Posterior vena cava (tissue), 2 donors: Measurements from ENCODE around the gene B3GNT2. TPM values are rescaled to one million over a fixed set of nuclear protein-coding genes. Genes with fewer than 3 reads are reported as not detected.
A peak's percentile ranks its signal among the peaks of the same experiment; 100 is the strongest.
"Not testable (repeated sequence)": the region's sequence is repeated elsewhere in the genome, so short reads cannot be mapped to it uniquely, and the experiment has no call there.

ENCODE experiments used
- DNase-seq: peaks from one replicate; pipeline ENCODE4 v3.0.0-alpha.2; 2020; ENCODE audit warnings: low spot score
- intact Hi-C, 2 donors: fragments of 100-400 bp; cut with DNase I; formaldehyde crosslinking; loops; one replicate each; pipeline versions ENCODE4 v1.14.1 to v1.14.2; 2022 to 2023
- total RNA-seq, 2 donors: library from RNA; stranded (reverse); fragmentation: NEBNext Ultra II Directional; extraction: Animal tissue kit (Norgen Biotek cat#: 25700); gene quantifications; one replicate each; pipeline ENCODE4 v1.2.1, GENCODE V29; 2021
- donor health status: DM: yes; HTN: yes; CAD: no.
- donor health status: DM: yes; HTN: yes; CAD: no.

B3GNT2 gene
- total RNA-seq, 2 donors from 2014 or later: 12.5 to 16.2 TPM

- intact Hi-C loops: no loop called here
- no peak for DNase-seq
Measured at GRCh38 chr2:62181843-62182242, 14.1 kb upstream of the B3GNT2 start.

DNA sequence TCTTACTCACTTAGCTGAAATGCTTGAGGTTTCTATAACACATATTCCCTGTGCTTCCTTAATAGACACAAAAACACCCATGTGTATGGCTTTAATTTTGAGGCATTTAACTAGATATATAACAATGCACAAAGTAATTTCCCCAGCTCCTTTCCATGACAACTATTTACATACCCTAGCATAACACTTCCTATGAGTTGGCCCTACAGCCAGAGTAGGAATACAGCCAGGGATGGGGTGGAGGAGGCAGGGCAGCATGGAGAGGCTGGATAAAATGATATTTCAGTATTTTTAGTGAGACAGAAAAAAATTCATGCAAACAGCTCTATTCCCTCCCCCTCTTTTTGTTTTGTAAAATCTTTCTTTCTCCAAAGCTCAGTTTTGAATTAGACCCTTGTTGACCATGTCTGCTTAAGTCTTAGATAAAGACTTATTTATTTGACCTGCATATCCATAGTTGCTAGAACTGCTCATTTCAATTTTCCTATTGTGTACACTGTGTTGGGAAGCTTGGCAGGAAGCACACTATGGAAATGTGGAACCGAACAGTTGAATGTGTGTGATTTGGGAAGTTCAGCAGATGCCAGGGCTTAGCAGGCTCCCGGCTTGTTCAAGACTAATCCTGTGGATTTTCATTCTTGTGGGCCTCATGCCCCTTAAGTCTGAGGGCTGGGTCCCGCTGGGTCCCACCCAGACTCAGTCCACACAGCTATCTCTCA is 11.2 kb upstream of the B3GNT2 start:
- intact Hi-C loops: no loop called here
- DNase-seq: no peak

DNA sequence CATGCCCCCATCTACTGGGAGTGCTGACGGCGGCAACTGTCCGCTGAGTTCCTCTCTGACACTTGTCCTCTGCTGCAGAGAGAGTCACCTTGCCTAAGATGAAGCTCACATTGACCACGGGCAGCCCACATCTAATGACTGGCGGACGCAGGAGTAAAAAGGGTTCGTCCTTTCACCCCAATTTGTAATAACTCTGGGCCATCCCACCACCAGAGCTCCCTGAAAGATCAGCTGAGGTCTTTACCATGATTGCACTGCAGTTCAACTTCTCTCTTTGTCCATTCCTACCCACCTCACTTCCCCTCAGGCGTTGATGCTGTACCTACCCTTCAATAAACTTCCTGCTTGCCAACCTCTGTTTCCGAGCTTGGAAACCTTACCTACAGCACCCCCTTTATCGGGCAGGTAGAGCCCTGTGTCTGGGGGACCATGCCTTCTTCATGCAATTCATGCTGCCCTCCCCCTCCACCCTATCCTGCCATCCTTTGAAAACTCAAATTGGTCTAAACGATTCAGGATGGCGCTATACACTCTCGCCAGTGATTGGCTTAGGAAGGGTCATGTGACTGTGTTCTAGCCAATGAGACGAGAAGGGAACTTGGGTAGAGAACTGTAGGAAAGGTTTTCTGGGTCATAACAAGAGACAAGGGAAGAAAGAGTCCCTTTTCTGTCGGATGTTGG is 10.3 kb upstream of the B3GNT2 start:
- intact Hi-C loops: no loop called here
- no peak for DNase-seq

DNA sequence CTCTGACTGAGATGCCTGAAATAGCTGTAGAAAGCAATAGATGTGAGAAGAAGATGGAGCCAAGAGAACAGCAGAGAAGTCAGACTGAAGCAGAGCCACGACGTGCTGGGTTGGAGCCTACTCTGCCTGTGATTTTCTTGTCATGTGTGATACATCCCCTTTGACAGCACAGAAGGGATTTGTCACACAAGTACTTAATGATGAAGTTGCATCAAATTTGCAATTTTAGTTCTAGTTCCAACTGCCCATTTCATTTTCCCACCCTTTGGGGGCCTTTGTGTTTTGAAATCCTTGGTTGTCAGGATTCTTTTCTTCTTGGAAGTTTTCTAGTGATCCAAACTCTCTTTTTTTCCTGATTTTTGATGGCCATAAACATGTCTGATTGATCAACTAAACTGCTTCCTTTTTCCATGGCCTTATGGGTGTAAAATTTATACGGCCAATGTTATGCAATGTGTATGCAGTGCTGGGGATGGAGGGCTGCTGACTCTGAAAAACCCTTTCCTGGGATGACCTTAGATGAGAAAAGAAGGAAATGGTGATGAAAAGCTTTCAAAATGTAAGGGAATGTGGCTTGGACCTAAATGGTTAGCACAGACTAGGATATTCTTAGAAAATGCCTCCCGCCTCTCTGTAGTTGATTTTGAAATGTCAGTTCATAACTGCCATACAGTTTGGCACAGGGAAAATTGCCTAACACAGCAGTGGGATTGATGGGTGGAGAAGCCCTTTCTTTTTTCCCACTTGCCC is 9.6 kb upstream of the B3GNT2 start:
- DNase-seq: no peak
- intact Hi-C loops: no loop called here

DNA sequence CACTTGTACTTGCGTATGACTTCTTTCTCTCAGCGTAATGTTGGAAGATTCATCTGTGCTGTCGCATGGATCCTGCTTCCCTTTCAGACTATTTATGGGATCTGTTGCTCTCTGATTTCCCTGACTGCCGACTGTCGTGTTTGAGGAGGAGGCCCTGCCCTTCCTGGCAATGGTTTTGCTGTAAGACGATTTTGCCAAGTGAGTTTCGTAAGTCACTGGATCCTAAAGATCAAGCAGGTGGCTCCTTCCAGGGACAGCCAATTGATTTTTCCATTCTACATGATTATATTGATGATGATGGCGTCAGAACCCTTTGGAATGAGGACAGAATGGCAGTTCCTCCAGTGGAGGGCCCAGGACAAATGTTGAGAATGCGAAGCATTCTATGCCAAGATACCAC is 8.7 kb upstream of the B3GNT2 start:
- intact Hi-C loops: no loop called here
- DNase-seq: no peak

DNA sequence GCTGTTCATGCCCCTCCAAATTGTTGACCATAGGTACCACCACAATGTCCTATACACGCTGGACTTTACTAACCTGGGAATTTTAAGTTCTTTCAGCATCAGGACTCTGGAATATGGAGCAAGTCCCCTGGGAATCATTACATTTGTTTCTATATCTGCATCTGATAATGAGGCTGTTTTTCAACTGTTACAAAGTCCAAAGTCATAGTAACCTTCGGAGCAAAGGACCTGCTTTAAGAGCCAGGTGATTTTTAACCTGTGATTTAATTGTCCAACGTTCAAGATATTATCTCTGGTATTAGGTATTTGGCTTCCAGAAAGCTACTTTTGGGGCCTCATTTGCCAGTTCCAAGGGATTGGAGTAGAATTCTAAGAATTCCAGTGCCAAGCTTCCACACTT is 7.5 kb upstream of the B3GNT2 start:
- intact Hi-C loops: no loop called here
- no peak for DNase-seq

DNA sequence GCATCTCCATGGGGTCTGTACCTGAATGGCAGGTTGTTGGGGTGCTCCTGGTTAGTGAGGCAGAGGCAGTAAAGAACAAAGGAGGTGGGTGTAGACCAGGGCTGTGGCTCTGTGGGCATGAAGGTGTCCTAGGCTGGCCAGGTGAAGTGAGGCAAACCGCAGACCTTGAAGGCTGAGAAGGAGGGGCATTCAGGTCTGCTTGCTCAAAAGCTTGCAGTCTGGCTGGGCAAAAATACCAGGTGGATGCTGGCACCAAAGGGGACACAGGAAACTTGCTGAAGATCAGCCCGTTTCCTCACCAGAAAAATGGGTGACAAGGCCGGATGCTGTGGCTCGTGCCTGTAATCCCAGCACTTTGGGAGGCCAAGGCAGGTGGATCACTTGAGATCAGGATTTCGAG is 6.7 kb upstream of the B3GNT2 start:
- intact Hi-C loops: no loop called here

DNA sequence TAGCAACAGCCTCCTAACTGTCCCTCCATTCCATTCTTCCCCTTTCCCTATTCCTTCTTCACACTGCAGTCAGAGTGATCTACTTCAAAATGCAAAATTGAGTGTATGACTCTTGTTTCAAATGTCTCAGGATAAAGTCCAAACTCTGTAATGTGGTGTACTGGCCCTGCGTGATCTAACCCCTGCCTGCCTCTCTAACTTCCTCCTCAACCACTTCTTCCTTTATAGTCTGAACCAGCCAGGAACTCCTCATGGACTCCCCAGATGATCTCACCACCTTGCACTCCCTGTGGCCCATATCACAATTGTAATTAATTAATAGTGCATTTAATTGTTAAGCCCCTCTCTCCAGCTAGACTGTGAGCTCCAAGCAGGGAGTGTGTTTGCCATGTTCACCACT is 3.1 kb upstream of the B3GNT2 start:
- intact Hi-C loops: loop anchor here in 1 of 2 donors (10.0 kb wide), 1 partner anchor 222 kb away; no protein-coding TSS in a partner anchor
- no peak for DNase-seq

More for the DNA sequence above, 6.7 kb upstream of the B3GNT2 start:
- DNase-seq: no peak

DNA sequence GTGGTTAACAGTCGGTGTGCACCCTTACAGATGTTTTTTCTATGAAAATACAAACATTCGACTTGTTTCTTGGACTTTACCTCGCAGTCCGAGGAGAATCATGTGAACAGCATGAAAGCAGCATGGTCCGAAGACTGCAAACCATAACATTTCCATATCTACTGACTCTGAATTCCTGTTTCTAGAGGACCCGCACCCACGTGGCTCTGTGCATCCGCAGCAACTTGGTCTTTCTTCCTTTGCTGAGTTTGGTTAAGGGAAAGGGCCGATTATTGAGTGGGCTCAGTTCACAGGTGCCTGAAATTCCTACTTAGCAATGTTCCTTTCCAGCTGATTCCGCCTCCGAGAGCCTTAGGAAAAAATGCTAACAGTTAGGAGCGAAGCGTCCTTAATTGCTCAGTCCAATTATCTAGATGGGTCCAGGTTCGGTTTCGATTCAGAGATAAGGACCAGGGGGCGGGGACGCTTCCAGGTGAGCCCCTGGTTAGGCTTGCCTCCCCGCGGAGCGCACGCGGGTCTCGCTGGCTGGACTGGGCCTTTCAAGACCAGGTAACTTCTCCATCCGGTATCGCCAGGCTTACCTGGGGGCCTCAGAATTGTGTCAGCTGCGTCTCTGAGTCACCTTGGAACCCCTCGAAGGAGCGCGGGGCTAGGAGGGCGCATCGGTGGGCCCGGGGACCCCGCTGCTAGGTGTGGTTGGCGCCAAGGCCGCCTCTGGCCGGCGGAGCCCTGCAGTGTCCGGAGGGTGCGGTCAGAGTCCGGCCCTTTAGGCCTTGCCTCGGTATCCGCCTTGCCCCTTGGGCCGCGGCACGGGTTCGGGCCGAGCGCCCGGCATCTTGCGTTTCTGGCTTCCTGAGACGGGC is 1.1 kb upstream of the B3GNT2 start:
- intact Hi-C loops: loop anchor here in 1 of 2 donors (10.0 kb wide), 1 partner anchor 220 kb away; no protein-coding TSS in a partner anchor
- DNase-seq: no peak

- intact Hi-C loops: loop anchor here in 1 of 2 donors (10.0 kb wide), 1 partner anchor 218 kb away; no protein-coding TSS in a partner anchor
- peak; percentile 86 for DNase-seq
Measured at GRCh38 chr2:62196278-62196901, 475 bp downstream of the B3GNT2 start.

DNA sequence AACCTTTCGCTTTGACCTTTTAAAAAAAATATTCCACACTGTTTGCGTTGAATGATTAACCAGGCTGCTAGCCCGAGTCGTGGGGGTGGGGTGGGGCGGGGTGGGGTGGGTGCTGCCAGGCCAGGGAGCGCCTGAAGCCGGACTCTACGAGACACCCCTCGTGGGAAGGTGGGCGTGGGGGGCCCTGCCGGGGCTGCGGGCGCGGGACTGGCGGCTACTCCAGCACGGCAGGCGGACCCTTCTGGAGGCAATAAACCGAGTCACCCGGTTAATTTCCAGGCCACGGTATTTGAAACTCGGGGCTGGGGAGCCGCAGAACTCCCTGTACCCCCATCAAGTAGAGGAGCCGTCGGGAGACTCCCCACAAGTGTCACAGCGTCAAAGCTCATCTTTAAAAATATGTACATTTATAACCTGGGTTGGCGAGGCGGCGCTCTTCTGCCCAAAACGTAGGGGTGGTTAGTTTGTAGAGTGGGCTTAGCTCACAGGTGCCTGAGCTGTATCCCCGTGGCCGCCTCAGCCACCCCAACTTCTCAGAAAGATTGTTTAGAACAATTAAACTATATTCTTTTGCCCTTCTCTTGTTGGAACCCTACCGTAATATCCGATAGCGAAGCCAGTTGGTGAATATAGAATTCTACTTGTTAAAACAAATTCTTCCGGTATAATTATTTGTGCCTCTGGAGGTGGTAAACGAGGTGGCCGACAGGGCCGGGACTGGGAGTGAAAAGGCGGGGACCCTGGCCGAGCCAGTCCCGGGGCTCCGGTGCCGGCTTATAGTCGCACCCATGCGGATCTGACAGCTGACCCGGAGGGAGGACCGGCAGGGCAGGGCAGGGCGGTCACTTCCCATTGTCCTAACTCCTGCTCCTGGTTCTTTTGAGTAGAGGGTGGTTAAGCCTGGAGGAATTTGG is 1.4 kb downstream of the B3GNT2 start:
- intact Hi-C loops: loop anchor here in 1 of 2 donors (10.0 kb wide), 1 partner anchor 218 kb away; no protein-coding TSS in a partner anchor
- DNase-seq: peak; percentile 88

DNA sequence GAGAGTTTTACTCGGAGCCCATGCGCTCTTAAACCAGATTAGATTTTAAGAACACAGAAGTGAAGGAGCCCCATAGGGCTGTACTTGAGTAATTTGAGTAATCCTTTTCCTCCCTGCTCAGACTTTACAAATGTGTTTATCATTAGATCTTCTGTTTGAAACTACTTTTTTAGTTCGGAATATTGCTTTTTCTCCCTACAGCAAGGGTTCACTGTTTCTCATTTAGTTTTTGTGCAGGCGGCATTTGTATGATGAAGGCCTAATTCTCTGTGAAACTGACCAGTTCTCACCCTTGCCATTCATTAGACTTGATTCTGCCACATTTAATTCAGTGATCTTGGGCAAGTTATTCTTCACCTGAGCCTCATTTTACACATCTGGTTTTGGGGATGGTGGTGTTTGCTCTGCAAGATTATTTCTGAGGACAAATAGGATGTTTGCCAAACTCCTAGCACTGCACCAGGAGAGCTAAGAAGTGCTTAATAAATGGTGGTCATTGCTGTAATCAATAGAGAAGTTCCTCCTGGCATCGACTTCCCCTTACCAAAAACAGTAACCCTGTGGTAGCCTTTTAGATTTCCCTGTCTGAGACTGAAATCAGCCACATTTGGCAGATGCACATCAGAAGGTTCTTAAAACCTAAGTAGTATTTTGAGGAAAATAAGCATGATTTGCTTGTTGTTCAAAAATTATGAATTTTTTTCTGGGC is 2.2 kb downstream of the B3GNT2 start:
- no peak for DNase-seq
- intact Hi-C loops: loop anchor here in 1 of 2 donors (10.0 kb wide), 1 partner anchor 217 kb away; no protein-coding TSS in a partner anchor

DNA sequence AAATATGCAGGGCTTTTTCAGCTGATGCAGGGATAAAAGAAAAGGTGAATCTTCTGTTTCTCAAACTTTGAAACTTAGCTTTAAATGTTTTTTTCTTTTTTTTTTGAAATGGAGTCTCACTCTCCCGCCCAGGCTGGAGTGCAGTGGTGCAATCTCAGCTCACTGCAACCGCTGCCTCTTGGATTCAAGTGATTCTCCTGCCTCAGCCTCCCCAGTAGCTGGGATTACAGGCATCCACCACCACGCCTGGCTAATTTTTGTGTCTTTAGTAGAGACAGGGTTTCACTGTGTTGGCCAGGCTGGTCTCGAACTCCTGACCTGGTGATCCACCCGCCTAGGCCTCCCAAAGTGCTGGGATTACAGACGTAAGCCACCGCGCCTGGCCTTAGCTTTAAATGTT is 2.9 kb downstream of the B3GNT2 start:
- DNase-seq: not testable (repeated sequence)
- intact Hi-C loops: loop anchor here in 1 of 2 donors (10.0 kb wide), 1 partner anchor 216 kb away; no protein-coding TSS in a partner anchor

GRCh38 chr2:62199392-62200125 is 3.6 kb downstream of the B3GNT2 start:
- DNase-seq: no peak
- intact Hi-C loops: loop anchor here in 1 of 2 donors (10.0 kb wide), 1 partner anchor 215 kb away; no protein-coding TSS in a partner anchor

GRCh38 chr2:62200291-62200841 is 4.5 kb downstream of the B3GNT2 start:
- intact Hi-C loops: no loop called here
- no peak for DNase-seq

DNA sequence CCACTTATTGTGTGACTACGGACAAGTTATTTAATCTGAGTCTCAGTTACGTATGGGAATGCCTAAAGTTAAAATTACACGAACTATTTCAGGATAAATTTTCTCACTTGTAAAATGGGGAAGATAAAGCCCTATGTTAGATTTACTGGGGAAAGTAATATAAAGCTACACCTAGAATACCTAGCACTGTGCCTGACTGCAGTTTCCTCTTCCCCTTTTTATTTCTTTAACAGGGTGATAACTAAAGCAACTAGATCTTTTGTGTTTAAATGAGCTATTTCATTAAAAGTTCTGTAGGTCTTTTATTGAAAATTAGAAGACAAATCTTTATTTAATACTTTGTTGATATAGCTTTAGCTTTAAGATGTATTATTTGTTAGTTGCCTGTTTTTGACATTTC is 5.0 kb downstream of the B3GNT2 start:
- DNase-seq: no peak
- intact Hi-C loops: no loop called here
